ENCODE results near the gene TLR9. TPM values are rescaled to one million over a fixed set of nuclear protein-coding genes. Genes with fewer than 3 reads are reported as not detected.

Gene TLR9
- total and polyA plus RNA-seq, 9 of the 15 experiments (the other 6 are each of a cell fraction or from before 2014, with no cell fraction given): not detected

- TF ChIP-seq THRAP3 (IDR thresholded peaks at IDR 0.05; ENCODE audit: borderline replicate concordance) (no peak), ZZZ3 (IDR thresholded peaks at IDR 0.05) (no peak), ZBTB17 (CRISPR knock-in tag; IDR thresholded peaks at IDR 0.05) (peak; percentile 35; the same call in 1 of the 2 replicates), SAP30 (IDR thresholded peaks at IDR 0.05; ENCODE audit: borderline replicate concordance, insufficient read depth, low read depth, low read length, poor library complexity, severe bottlenecking) (peak; percentile 40), SMAD1 (IDR thresholded peaks at IDR 0.05; ENCODE audit: low read depth, low read length, partially characterized antibody) (peak; percentile 14), BRCA1 (IDR thresholded peaks at IDR 0.05) (no peak), BRCA1 (CRISPR knock-in tag; IDR thresholded peaks at IDR 0.05) (no peak), MTA3 (IDR thresholded peaks at IDR 0.05; ENCODE audit: borderline replicate concordance) (peak; percentile 36; the same call in 1 of the 2 replicates), RFX5 (IDR thresholded peaks at IDR 0.05; ENCODE audit: low read depth, low read length) (no peak), MAFF (IDR thresholded peaks at IDR 0.05; ENCODE audit: low read length) (no peak), BDP1 (IDR thresholded peaks at IDR 0.05; ENCODE audit: insufficient read depth, insufficient read length) (no peak), L3MBTL2 (IDR thresholded peaks at IDR 0.05) (peak; percentile 22; the same call in 1 of the 2 replicates), HMG20A (CRISPR knock-in tag; conservative IDR thresholded peaks at IDR 0.05) (no peak), ZNF740 (CRISPR knock-in tag; IDR thresholded peaks at IDR 0.05) (peak; percentile 81; the same call in 1 of the 2 replicates), ZNF740 (tag; IDR thresholded peaks at IDR 0.05) (peak in 1 of 2 experiments; percentile 60; a peak in 2 of 4 replicates), ZNF280B (CRISPR knock-in tag; IDR thresholded peaks at IDR 0.05) (no peak), MYBL2 (IDR thresholded peaks at IDR 0.05; ENCODE audit: low read depth) (no peak), MYBL2 (CRISPR knock-in tag; IDR thresholded peaks at IDR 0.05; ENCODE audit: borderline replicate concordance) (no peak), POLR2G (IDR thresholded peaks at IDR 0.05; ENCODE audit: low read depth, low read length) (peak; percentile 88)
- TF ChIP-seq, protein P1, sequence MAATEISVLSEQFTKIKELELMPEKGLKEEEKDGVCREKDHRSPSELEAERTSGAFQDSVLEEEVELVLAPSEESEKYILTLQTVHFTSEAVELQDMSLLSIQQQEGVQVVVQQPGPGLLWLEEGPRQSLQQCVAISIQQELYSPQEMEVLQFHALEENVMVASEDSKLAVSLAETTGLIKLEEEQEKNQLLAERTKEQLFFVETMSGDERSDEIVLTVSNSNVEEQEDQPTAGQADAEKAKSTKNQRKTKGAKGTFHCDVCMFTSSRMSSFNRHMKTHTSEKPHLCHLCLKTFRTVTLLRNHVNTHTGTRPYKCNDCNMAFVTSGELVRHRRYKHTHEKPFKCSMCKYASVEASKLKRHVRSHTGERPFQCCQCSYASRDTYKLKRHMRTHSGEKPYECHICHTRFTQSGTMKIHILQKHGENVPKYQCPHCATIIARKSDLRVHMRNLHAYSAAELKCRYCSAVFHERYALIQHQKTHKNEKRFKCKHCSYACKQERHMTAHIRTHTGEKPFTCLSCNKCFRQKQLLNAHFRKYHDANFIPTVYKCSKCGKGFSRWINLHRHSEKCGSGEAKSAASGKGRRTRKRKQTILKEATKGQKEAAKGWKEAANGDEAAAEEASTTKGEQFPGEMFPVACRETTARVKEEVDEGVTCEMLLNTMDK (IDR thresholded peaks at IDR 0.05; ENCODE audit: borderline replicate concordance, insufficient read depth, low read depth, low read length, poor library complexity, severe bottlenecking): peak; percentile 84
- TF ChIP-seq, protein P2, sequence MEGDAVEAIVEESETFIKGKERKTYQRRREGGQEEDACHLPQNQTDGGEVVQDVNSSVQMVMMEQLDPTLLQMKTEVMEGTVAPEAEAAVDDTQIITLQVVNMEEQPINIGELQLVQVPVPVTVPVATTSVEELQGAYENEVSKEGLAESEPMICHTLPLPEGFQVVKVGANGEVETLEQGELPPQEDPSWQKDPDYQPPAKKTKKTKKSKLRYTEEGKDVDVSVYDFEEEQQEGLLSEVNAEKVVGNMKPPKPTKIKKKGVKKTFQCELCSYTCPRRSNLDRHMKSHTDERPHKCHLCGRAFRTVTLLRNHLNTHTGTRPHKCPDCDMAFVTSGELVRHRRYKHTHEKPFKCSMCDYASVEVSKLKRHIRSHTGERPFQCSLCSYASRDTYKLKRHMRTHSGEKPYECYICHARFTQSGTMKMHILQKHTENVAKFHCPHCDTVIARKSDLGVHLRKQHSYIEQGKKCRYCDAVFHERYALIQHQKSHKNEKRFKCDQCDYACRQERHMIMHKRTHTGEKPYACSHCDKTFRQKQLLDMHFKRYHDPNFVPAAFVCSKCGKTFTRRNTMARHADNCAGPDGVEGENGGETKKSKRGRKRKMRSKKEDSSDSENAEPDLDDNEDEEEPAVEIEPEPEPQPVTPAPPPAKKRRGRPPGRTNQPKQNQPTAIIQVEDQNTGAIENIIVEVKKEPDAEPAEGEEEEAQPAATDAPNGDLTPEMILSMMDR (IDR thresholded peaks at IDR 0.05 in 2 of 3, conservative IDR thresholded peaks at IDR 0.05 in 1 of 3; ENCODE audit: insufficient read depth in 2 of 3, low read depth in 1 of 3, low read length in 3 of 3): peak; percentile 28 to 45 (median 30); a peak in 4 of 6 replicates
Observed at GRCh38 chr3:52238761-52239701, 13.6 kb upstream of the TLR9 start, which contains the start of gene TWF2 (continued).

Data from K562 (cell line).